GM12878 (cell line): ENCODE data around the gene MGLL. TPM values are rescaled to one million over a fixed set of nuclear protein-coding genes. Genes with fewer than 3 reads are reported as not detected.

Experiments used
- ATAC-seq: fragments of 200-7000 bp; cut with Tn5 transposase; 3 replicates; pipeline ENCODE4 v1.9.1; 2020; ENCODE audit warnings: mild to moderate bottlenecking, moderate library complexity
- BruUV-seq: library from RNA; stranded (reverse); fragments of 400-500 nt; replicated peaks from 2 replicates; lab custom pipeline; 2021; lab: Mats Ljungman, UMichigan
- CTCF ChIA-PET: fragments of 300-600 bp; sonication (Branson Sonifier 250); formaldehyde crosslinking; extraction: SDS; loops from one replicate; lab custom pipeline; 2021; ENCODE audit warnings: inconsistent platforms; lab: Yijun Ruan, JAX
- POLR2A ChIA-PET: fragments of 350-600 bp; formaldehyde crosslinking; extraction: SDS; loops from one replicate; lab custom pipeline; 2021; ENCODE audit warnings: inconsistent platforms; lab: Charles Lee
- RAD21 ChIA-PET: fragments of 300-600 bp; sonication (Branson Sonifier 250); formaldehyde crosslinking; loops from one replicate; lab custom pipeline; 2023; ENCODE audit warnings: antibody characterized with exemption; ENCODE audit not compliant: unreplicated experiment; lab: Charles Lee
- SMC1A ChIA-PET: fragments of 300-600 bp; sonication (Branson Sonifier 250); formaldehyde crosslinking; loops from one replicate; lab custom pipeline; 2023; ENCODE audit not compliant: unreplicated experiment, uncharacterized antibody; lab: Charles Lee
- DNase-seq: peaks from one replicate; pipeline ENCODE4 v3.0.0-alpha.2; 2011; ENCODE audit warnings: low read depth, low spot score
- FAIRE-seq: peaks from 3 replicates; lab custom pipeline; 2011; peaks lifted over from hg19 to GRCh38; lab: Jason Lieb, UNC
- H2AFZ ChIP-seq: 2 replicates; pipeline ENCODE4 v1.6.0; 2011; ENCODE audit warnings: low read depth, low read length, control low read depth; ENCODE audit not compliant: control insufficient read depth
- H3K27ac ChIP-seq: 2 replicates; pipeline ENCODE4 v1.5.1; 2011; ENCODE audit warnings: control low read depth; ENCODE audit not compliant: control insufficient read depth, insufficient read depth
- H3K27me3 ChIP-seq, 2 experiments: replicated peaks in 1 of 2; 2 replicates each; pipeline versions ENCODE4 v1.6.0 to v1.6.1; 2011; ENCODE audit warnings: low read length in 1 of 2; ENCODE audit not compliant: control insufficient read depth in 2 of 2, insufficient read depth in 2 of 2
- H3K36me3 ChIP-seq, 2 experiments: 2 replicates each; pipeline ENCODE4 v1.5.1; 2011; ENCODE audit warnings: low read length in 1 of 2; ENCODE audit not compliant: control insufficient read depth in 2 of 2, insufficient read depth in 2 of 2
- H3K4me1 ChIP-seq: 2 replicates; pipeline ENCODE4 v1.6.1; 2011; ENCODE audit warnings: mild to moderate bottlenecking, low read length, moderate library complexity, mixed read lengths; ENCODE audit not compliant: control insufficient read depth, insufficient read depth
- H3K4me2 ChIP-seq: 2 replicates; pipeline ENCODE4 v1.6.0; 2011; ENCODE audit warnings: control low read depth; ENCODE audit not compliant: control insufficient read depth, insufficient read depth
- H3K4me3 ChIP-seq: fragments of 200-600 bp; sonication (generic); 2 replicates; pipeline ENCODE4 v1.5.1; 2016
- H3K79me2 ChIP-seq: 2 replicates; pipeline ENCODE4 v1.6.0; 2011; ENCODE audit warnings: low read length; ENCODE audit not compliant: control insufficient read depth, insufficient read depth
- H3K9ac ChIP-seq: 2 replicates; pipeline ENCODE4 v1.8.0; 2011; ENCODE audit warnings: low read length, control low read depth, mixed read lengths; ENCODE audit not compliant: control insufficient read depth, insufficient read depth
- H3K9me3 ChIP-seq: replicated peaks from 3 replicates; pipeline ENCODE4 v1.5.1; 2011; ENCODE audit warnings: mild to moderate bottlenecking, low read length; ENCODE audit not compliant: control insufficient read depth, insufficient read depth
- H4K20me1 ChIP-seq: 2 replicates; pipeline ENCODE4 v1.6.0; 2011; ENCODE audit not compliant: control insufficient read depth, insufficient read depth
- CREB1 ChIP-seq: IDR thresholded peaks from 2 replicates; pipeline ENCODE4 v1.6.1; 2012; ENCODE audit warnings: low read depth, mild to moderate bottlenecking, inconsistent platforms
- E2F8 ChIP-seq: fragments of 450-650 bp; IDR thresholded peaks from 2 replicates; pipeline ENCODE4 v1.6.1; 2018; ENCODE audit warnings: mild to moderate bottlenecking, low read depth, moderate library complexity; ENCODE audit not compliant: partially characterized antibody
- EGR1 ChIP-seq, 2 experiments: IDR thresholded peaks; 1 replicate in 1 of 2; 2 replicates in 1 of 2; pipeline ENCODE4 v1.6.1; 2011 to 2012; ENCODE audit warnings: low read depth in 2 of 2, low read length in 2 of 2, borderline replicate concordance in 1 of 2, mild to moderate bottlenecking in 1 of 2, moderate library complexity in 1 of 2
- ESRRA ChIP-seq: IDR thresholded peaks from 2 replicates; pipeline ENCODE4 v1.6.1; 2012; ENCODE audit warnings: mild to moderate bottlenecking, low read length, improper control_type of control experiment
- HDAC2 ChIP-seq: fragments of 200-600 bp; sonication (generic); IDR thresholded peaks from 2 replicates; pipeline ENCODE4 v1.6.1; 2017
- HDGF ChIP-seq: fragments of 450-650 bp; IDR thresholded peaks from 2 replicates; pipeline ENCODE4 v1.6.1; 2016; ENCODE audit warnings: antibody characterized with exemption
- KDM1A ChIP-seq: fragments of 200-600 bp; sonication (generic); IDR thresholded peaks from 2 replicates; pipeline ENCODE4 v1.6.1; 2016; ENCODE audit warnings: borderline replicate concordance
- MXI1 ChIP-seq: fragments of 150-350 bp; IDR thresholded peaks from 2 replicates; pipeline ENCODE4 v1.6.1; 2011; ENCODE audit warnings: low read depth, mild to moderate bottlenecking, inconsistent platforms, low read length, improper control_type of control experiment
- NR2F1 ChIP-seq: fragments of 450-650 bp; conservative IDR thresholded peaks from 2 replicates; pipeline ENCODE4 v1.6.1; 2017; ENCODE audit warnings: mild to moderate bottlenecking
- POU2F2 ChIP-seq: IDR thresholded peaks from 3 replicates; pipeline ENCODE4 v1.6.1; 2011; ENCODE audit warnings: low read depth, mild to moderate bottlenecking, low read length, borderline replicate concordance
- SUZ12 ChIP-seq: fragments of 200-600 bp; sonication (generic); IDR thresholded peaks from one replicate; pipeline ENCODE4 v1.6.1; 2018; ENCODE audit warnings: antibody characterized with exemption, mild to moderate bottlenecking; ENCODE audit not compliant: unreplicated experiment
- ZBED1 ChIP-seq: IDR thresholded peaks from 2 replicates; pipeline ENCODE4 v1.6.1; 2016; ENCODE audit warnings: borderline replicate concordance
- ZSCAN29 ChIP-seq: fragments of 450-650 bp; IDR thresholded peaks from 2 replicates; pipeline ENCODE4 v1.6.1; 2017; ENCODE audit warnings: mild to moderate bottlenecking, moderate library complexity
- WGBS: methylation state at CpG from one replicate; pipeline ENCODE4 v1.1.6; 2016; ENCODE audit warnings: low lambda C conversion rate; ENCODE audit not compliant: insufficient replicate concordance, insufficient coverage; ENCODE audit errors: missing lambda C conversion rate; 5-methylcytosine and 5-hydroxymethylcytosine counted together
- in situ Hi-C: fragments of 300-500 bp; cut with MboI; formaldehyde crosslinking; loops from 9 replicates; pipeline ENCODE4 v1.14.3; 2018; ENCODE audit warnings: mixed read lengths
- intact Hi-C: fragments of 100-400 bp; cut with micrococcal nuclease; formaldehyde crosslinking; loops from one replicate; pipeline ENCODE4 v1.14.2; 2022; ENCODE audit not compliant: unreplicated experiment
- polyA plus RNA-seq, 11 experiments: library from polyadenylated mRNA; depleted of rRNA in 4 of 11; unstranded in 6 of 11; stranded (reverse) in 5 of 11; fragments of >200 nt; fragmentation: Nextera tagmentation in 4 of 11; fragmentation: Illumina TruSeq in 1 of 11; extraction: Ambion mirVana in 4 of 11; extraction: Trizol in 1 of 11; gene quantifications; 1 replicate in 1 of 11; 2 replicates in 10 of 11; pipeline versions ENCODE4 v1.2.1 to v1.2.3, GENCODE V29; 2011 to 2016; ENCODE audit warnings: inconsistent platforms in 2 of 11, missing spikeins in 2 of 11, low read depth in 1 of 11
- total RNA-seq, 4 experiments: library from RNA; depleted of rRNA in 3 of 4; stranded (reverse); fragments of >200 nt in 3 of 4; fragmentation: Illumina TruSeq in 1 of 4; extraction: Trizol in 1 of 4; gene quantifications; 2 replicates each; pipeline versions ENCODE4 v1.2.1 to v1.2.3, GENCODE V29; 2013 to 2021
- TF ChIP-seq, protein P1 (sequence below): fragments of 150-350 bp; IDR thresholded peaks from 2 replicates; pipeline ENCODE4 v1.6.1; 2016; ENCODE audit warnings: low read depth, low read length

Gene MGLL
- total and polyA plus RNA-seq, 10 of the 15 experiments (the other 5 are each of a cell fraction or from before 2014, with no cell fraction given) = 44.9 to 177 (median 72.9) TPM

- no TSS peak for BruUV-seq
- SMC1A ChIA-PET = interaction anchor here (1.2 to 3.2 kb wide), 12 partner anchors 8 to 220 kb away, joined by 3 to 62 read pairs (median 12); partner anchors contain the start of gene MGLL
- ATAC-seq = peak; percentile 23
- RAD21 ChIA-PET = interaction anchor here (1.0 to 2.7 kb wide), 11 partner anchors 10 to 222 kb away, joined by 3 to 60 read pairs (median 6); partner anchors contain the start of gene MGLL
- Histone ChIP-seq H3K4me1 (peaks cover 31% of the 10 kb centered on the region), H3K27me3 (no peaks in the 10 kb centered on the region), H3K9me3 (no peaks in the 10 kb centered on the region), H3K27ac (peak overlapping the region; percentile 97), H3K79me2 (peaks cover 44% of the 10 kb centered on the region), H2AFZ (no peak overlapping the region), H3K9ac (peak overlapping the region; percentile 88), H4K20me1 (no peaks in the 10 kb centered on the region)
- POLR2A ChIA-PET = interaction anchor here (1.0 to 2.7 kb wide), 9 partner anchors 14 to 85 kb away, joined by 3 to 32 read pairs (median 8); partner anchors contain the start of gene MGLL
- 34% methylated on average over 10 of the region's 10 CpGs for WGBS
- in situ Hi-C loops = no loop called here
- FAIRE-seq = no peak
- DNase-seq = no peak
- peak; percentile 62; the same call in 1 of the 2 replicates for TF ChIP-seq HDGF
- TF ChIP-seq ZSCAN29 = no peak
- TF ChIP-seq E2F8 = no peak
- TF ChIP-seq CREB1 = peak; percentile 65
- TF ChIP-seq KDM1A = no peak
- TF ChIP-seq POU2F2 = no peak
- TF ChIP-seq, protein P1, sequence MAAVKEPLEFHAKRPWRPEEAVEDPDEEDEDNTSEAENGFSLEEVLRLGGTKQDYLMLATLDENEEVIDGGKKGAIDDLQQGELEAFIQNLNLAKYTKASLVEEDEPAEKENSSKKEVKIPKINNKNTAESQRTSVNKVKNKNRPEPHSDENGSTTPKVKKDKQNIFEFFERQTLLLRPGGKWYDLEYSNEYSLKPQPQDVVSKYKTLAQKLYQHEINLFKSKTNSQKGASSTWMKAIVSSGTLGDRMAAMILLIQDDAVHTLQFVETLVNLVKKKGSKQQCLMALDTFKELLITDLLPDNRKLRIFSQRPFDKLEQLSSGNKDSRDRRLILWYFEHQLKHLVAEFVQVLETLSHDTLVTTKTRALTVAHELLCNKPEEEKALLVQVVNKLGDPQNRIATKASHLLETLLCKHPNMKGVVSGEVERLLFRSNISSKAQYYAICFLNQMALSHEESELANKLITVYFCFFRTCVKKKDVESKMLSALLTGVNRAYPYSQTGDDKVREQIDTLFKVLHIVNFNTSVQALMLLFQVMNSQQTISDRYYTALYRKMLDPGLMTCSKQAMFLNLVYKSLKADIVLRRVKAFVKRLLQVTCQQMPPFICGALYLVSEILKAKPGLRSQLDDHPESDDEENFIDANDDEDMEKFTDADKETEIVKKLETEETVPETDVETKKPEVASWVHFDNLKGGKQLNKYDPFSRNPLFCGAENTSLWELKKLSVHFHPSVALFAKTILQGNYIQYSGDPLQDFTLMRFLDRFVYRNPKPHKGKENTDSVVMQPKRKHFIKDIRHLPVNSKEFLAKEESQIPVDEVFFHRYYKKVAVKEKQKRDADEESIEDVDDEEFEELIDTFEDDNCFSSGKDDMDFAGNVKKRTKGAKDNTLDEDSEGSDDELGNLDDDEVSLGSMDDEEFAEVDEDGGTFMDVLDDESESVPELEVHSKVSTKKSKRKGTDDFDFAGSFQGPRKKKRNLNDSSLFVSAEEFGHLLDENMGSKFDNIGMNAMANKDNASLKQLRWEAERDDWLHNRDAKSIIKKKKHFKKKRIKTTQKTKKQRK = no peak
- no peak for TF ChIP-seq EGR1 (IDR thresholded peaks at IDR 0.05; ENCODE audit: borderline replicate concordance in 1 of 2, low read depth in 2 of 2, low read length in 2 of 2)
- TF ChIP-seq ESRRA = peak; percentile 80; the same call in 1 of the 2 replicates
- no peak for TF ChIP-seq SUZ12
- no peak for TF ChIP-seq MXI1
- TF ChIP-seq ZBED1 = no peak
- no peak for TF ChIP-seq HDAC2
- TF ChIP-seq NR2F1 = peak; percentile 71
- TF ChIP-seq, all 136 proteins: peak for 4
- no peak overlapping the region for H3K4me3 ChIP-seq
- CTCF ChIA-PET = interaction anchor here (0.8 to 2.3 kb wide), 17 partner anchors 9 to 222 kb away, joined by 3 to 18 read pairs (median 5); partner anchors contain the start of gene MGLL
- peak overlapping the region; percentile 97 for H3K4me2 ChIP-seq
- intact Hi-C loops = loop anchor here (1.0 to 10.0 kb wide), 3 partner anchors 13 to 318 kb away; partner anchors contain the start of genes MGLL and SEC61A1
- peaks cover 4 to 7% of the 10 kb centered on the region in 2 experiments; a peak in 3 of 4 replicates for H3K36me3 ChIP-seq
Observed at GRCh38 chr3:127736801-127737539, 85.3 kb downstream of the MGLL start.
